GM18907 (cell line): ENCODE data around the gene WWOX.

ENCODE experiments used
- ATAC-seq: cut with Tn5 transposase; IDR thresholded peaks from one replicate; pipeline ENCODE4 v1.9.1; 2021; ENCODE audit warnings: mild to moderate bottlenecking, moderate library complexity; ENCODE audit not compliant: unreplicated experiment

The WWOX gene

DNA sequence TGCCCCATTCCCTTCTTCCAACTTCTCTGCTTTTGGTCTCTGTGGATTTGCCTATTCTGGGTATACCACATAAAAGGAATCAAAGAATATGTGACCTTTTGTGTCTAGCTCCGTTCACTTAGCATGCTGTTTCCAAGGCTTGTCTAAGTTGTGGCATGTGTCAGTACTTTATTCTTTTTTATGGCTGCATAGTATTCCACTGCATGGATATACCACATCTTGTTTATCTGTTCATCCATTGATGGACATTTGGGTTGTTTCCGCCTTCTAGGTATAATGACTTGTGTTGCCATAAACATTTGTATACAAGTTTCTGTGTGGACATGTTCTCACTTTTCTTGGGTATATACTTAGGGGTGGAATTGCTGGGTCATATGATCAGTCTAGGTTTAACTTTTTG is 1068.4 kb downstream of the WWOX start:
- ATAC-seq = no peak

DNA sequence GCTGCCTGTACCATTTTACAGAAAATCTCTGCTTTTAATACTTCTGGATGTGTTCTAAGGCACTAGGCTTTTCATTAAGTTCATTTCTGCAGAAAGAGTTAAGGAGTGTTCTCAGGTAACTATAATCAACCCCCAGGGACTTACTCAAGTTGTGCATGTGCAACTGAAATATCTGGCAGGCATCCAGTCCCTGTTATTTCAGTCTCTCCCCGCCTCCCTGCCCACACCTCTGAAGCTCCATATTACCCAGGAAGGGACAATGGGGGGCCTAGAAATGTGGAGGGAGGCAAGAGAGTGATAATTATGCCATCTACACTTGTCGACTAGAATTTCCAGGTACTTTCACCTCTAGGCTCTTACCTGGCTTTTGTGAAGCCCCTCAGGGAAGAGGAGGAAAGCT is 1068.9 kb downstream of the WWOX start:
- ATAC-seq = no peak

DNA sequence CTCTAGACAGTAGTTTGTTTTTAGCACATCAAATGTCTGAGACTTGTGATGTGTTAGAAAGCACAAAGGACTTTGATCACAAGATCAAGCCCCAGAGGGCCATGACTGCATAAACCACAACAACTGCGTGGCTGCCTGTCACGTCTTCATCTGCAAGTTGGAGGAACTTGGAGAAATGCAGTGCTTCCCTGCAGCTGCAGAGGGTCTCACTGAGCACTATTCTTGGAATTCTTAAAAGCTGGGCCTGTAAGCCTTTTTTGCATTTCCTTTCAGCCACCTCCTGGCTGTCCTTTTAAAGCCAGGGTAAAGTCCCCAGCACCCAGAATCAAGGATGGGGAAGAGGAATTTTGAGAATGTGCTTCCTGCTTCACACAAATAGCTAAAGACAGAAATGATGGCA is 1069.8 kb downstream of the WWOX start:
- ATAC-seq = no peak

DNA sequence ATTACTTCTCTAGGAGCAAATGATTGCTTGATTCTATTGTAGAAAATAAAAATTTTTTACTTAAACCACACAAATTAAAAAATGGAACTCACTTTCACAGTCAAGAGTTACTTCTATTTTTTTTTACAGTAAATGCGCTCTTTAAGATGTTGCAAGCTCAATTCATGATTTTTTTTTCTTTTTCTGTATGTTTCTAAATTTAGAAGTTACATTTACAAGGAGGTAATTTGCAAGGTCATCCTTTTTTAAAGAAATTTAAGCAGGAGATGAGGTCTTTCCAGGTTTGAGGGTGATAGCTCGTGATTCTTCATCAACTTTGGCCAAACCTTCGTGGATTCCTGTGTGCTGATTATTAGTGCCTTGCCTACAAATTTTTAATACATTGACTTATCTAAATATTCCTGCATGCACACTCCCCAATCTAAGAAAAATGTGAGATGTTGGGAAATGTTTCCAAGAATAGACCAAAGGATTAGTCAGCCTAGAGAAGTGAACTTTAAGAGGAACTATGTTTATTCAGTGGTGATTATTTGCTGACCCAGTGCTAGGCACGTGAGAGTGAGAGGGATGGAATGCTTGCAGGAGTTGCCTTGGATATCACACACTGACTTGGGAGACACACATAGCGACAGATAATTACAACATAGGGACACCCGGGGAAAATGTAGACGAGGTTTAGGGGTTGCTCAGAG is 1071.2 kb downstream of the WWOX start:
- ATAC-seq = no peak

DNA sequence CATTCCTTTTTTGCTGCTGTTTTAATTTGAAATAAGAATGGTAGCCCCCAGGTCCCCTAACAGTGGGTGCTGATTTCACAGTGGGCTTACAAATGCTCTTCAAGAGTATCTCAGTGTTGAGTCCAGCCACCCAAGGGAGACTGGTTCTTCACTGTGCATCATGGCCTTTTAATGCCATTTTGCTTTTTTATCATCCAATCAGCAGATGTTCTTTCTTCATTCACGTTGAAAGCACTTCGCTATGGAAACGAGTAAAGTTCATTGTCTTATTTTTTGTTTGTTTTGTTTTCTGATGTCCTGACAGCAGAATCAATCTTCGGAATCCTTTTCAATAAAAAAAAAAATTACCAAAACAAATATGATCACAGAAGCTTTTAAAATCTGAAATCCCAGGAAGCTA is 1072.0 kb downstream of the WWOX start:
- no peak for ATAC-seq

DNA sequence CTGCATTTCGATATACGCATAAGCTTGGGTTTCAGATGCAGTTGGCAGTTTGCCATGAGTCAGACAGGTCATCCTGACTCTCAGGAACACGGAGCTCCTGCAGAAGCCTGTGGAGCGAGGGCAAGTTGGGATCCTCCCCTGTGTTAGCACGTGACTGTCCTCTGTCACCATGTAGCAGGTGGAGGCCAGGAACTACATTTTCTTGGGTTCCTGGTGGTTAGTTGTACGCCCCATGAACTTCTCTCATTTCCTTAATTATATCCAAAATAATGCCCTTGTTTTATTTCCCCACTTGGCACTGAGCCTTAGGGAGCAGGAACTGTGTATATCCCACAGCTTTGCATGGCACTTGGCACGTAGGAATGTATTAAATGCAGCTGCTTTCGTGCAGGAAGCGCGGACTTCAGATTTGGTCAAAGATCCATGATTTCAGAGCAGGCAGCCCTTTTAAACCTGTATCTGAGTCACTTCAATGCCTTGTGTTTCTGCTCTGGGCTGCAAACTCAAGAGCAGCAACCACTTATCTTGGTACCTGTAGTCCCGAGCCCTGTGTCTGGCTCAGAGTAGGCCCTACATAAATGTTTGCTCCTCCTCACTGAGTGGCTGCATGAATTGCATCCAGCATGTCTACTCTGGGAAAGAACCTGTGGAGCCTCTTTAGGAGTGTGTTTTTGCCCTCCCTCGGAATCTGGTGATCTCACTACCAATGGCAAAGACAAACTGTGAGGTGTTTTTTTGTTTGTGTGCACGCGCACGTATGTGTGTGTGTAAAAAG is 1072.7 kb downstream of the WWOX start:
- no peak for ATAC-seq

DNA sequence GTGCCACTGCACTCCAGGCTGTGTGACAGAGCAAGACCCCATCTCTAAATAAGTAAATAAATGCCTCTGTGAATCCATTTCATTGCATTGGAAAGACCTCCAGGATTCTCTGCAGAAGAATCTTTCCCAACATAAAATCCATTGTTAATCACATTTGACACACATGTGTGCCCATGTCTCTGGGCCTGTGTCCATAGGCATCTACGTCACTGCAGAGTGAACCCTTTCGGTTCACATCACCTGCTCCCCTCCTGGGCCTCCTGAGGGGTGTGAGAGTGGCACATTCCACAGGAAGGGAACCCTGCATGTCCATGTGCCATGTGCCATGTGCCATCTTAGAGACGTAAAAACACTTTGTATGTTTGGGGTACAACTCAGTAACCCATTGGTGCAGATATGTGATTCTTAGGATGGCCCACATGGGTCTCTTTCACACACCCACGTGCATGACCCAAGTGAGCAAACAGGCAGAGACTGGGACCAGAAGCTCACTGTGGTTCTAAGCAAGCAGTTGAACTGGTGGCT is 1073.6 kb downstream of the WWOX start:
- ATAC-seq = no peak

DNA sequence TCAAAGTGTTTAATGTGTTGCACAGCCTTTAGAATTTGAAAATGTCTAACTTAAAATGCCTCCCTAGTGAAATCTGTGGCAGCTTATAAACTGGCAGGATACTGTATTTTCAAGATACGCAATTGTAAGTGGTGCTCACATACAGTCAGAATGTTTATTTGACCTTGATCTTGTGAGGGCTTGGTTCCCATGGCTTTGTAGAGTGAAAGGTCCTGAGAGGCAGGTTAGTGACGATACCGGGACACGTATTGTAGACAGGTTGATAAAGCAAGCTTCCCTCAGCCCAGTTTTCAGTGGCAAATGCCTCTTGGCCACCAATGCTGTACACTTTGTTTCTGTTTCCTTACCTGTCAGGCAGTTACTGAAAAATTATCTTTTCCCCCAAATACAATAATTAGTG is 1074.5 kb downstream of the WWOX start:
- no peak for ATAC-seq

DNA sequence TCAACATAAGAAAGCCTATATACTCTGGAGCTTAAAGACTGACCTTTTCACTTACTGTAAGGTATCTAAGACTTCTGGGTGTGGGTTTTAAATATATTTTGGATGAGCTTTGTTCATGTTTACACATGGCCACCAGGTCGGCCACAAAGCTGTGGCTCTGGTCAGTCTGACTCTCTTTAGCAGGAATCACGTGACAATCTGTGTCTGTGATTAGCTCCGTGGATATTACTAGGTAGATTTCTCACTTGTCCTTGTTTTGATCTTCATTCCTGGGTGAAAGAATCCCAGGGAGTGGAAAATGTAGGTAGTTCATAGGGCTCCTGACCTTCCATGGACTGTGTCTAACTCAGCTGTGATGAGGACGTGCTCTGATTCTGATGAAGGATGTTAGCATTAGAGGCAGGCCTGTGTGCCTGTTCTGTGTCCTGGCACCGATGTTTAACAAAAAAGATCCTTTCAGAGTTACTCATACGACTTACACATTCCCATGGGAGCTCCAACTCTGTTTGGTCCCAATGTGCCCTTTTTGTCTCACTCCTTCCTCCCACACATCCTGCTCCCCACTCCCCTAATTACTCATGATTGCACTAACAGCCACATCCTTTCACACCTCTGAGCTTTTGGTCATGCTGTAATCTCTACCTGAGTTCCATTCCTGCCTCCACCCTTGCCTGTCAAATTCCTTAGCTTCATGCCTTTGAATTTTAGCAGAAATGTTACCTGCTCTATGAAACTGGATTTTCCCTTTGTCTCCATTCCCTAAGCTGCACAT is 1076.0 kb downstream of the WWOX start:
- no peak for ATAC-seq

DNA sequence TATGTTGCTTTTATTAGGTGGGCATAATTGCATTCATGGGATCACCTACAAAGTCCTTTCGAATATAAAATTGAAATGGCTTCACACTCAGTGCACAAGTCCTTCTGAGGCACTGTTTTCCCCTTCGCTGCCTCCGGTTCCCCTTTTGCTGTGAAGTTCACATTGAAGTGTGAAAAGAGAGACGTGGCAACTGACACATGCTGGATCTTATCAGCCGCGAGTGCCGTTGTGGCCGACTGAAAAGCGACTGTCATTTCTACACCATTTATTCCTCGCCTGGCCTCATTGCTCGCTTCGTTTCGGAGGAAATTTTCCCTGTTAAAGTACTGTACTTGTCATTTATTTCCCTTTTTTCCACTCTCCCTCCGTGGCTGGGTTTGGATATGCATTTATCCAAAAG is 1077.6 kb downstream of the WWOX start:
- no peak for ATAC-seq

DNA sequence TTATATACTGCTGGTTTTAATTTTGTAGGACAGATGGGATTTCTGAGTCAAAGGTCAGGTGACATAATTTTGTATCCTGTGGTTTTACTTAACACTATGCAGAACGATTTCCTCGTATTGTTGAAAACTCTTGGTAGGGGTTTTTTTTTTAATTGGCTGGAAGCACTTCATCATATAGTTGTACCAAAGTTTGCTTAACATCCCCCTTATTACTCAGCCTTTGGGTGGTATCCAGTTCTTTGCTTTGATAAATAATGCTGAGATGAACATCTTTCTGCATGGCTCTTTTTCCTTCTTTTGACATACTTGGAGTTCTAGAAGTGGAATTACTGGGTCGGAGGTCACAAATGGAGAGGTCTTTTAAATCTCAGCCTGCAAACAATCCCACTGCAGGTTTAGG is 1082.0 kb downstream of the WWOX start:
- no peak for ATAC-seq

DNA sequence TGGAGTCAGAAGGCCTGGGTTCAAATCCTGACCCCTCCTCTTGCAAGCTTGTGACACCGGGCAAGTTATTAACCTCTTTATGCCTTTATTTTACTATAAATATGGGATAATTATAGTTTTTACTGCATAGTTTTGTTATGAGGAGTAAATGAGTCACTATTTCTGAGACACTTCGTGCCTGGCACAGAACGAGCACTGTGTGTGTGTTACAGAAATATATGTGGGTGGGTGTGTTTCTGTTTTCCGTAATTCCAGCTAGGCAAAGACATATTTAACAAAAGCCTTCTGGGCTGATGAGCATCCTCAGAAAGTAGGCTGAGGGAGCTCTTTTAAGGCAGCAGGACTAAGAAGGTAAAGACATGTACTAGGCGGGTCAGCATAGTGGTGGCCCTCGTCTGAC is 1083.2 kb downstream of the WWOX start:
- no peak for ATAC-seq

DNA sequence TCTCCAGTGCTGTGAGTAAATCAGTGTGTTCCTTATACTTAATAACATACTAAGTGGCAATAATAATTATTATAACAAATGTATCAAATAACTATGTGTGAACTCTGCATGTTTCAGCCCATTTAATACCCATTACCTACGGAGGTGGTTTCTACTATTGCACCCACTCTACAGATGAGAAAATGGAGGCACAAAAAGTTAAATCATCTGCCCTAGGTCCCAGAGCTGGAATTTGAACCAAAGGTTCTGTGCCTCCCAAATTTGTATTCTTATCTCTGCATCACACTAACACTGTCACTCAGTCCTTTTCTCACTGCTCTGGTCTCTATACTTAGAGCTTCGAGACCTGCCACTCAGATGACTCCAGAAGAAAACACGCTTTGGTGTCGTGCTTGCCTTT is 1084.1 kb downstream of the WWOX start:
- ATAC-seq = no peak

DNA sequence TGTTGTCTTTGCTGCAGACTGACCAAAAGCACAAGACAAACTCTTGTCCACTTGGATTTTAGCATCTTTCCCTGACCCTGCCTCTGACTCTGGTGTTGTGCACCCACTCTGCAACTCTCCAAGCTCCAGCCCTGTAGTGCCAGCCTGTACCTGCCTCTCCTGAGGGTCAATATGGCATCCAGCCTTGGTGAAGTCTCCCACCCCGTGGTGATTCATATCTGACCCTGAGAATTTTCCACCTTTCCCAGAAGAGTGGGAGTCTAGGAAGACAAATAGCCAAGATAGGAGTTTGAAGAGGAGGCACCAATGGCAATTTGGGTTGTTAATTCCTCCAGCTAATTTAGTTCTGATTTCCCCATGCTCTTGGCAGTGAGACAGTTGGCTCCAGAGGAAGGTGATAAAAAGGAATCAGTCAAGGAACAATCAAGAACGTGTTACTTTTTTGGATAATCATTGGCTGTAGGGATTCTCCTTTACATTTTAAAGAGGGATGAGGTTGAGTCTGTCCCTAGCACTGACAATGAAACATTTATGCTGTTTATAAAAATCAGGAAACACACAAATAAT is 1085.1 kb downstream of the WWOX start:
- no peak for ATAC-seq

DNA sequence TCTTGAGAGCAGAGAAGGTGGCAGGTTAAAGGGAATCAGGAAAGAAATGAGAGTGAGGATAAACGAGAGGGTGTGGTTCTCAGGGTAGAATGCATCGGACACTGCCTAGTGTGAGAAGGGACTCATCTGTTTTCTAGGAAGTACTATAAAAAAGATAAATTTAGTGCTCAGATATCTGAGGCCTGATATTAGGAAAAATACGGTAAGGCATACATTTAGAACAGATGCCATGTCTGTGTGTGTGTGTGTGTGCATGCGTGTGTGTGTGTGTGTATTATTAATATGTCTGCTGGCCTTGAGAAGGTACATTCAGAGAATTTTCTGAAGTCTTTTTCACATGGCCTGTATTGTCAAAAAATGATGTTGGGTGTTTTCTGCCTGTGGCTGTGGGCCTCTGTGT is 1086.3 kb downstream of the WWOX start:
- ATAC-seq = no peak

DNA sequence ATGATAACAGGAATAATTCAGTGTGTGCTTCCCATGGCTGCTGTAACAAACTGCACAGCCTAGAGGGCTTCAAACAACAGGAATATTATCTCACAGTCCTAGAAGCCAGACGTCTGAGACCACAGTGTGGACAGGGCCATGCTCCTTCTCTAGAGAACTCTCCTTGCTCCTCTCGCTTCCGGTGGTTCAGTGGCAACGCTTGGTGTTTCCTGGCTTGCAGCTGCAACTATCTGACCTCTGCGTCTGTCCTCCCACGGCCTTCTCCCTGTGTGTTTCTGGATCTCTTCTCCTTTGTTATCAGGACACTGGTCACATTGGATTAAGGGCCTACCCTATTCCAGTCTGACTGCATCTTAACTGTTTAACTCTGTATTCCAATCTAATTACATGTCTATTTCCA is 1086.7 kb downstream of the WWOX start:
- no peak for ATAC-seq

DNA sequence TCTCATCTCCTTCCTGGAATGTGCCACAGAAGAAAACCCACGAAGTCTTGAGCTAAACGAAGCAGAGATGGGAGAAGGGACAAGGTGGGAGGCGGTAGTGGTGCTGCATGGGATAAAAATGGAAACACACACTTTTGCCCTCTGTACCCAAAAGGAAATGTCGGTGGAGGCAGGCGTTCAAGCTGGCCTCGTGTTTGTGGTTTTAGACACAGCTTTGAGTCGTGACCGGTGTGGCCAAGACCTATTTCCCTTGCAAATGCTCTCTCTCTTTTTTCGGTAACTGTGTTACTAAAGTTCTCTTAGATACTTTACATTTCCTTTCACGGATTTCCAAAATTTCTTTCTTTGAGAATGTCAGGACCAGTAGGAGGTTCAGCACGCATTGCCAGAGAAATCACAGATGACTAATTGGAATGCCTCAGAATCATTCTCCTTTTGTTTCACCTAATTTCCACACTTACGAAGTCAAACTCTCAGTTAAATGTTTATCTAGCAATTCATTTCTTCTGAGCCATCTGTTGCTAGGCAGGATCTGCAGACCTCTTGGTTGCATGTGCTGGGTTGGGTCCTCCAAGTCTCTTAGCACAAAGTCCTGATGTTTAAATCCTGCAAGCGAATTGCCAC is 1088.8 kb downstream of the WWOX start:
- no peak for ATAC-seq

DNA sequence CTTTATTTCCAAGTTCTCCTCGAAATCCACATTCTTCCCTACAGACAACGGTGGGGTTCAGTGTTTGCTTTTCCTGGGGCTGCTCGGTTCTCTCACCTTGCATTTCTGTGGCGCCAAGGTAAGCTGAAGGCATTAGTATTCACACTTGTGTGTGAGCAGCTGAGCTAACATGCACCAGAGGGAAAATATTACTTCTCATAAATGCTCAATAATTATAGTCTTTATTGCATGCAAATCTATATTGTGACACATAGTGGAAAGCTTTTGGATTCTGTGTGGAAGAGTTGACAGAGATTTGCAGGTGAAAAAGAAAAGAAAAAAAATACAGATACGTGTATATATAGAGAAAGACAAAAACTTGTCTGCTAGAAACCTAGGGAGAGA is 1089.3 kb downstream of the WWOX start:
- no peak for ATAC-seq

DNA sequence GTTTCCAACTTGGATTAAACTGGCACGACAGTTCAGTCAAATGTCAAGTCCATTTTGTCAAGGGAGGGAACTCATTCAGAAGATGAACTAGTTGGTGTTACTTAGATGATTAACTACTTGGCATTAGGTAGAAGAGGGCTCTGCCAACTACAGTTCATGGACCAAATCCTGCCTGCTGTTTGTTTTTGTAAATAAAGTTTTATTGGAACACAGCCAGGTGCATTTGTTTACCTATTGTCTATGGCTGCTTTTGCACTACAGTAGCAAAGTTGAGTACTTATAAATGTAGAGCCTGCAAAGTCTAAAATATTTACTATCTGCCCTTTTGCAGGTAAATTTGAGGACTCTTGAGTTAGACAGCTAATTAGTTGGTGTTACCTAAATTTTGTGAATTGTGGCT is 1091.1 kb downstream of the WWOX start:
- ATAC-seq = no peak

DNA sequence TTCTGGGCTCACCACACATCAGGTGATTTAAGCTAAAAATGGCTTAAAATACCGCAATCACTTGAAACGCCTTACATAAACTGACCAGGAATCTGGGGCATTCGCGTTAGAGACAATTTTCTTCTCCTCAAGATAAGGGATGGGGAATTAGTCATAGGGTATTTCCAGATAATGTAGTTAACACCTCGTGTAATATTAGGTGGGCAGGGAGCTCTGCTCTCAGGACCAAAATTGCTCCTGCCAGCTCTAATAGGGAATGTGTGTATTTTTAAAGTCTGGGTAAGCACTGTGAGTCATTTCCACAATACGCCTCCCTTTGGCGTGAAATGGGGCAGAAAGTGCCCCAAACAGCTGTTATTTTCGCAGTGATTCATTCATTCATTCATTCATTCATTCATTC is 1092.5 kb downstream of the WWOX start:
- ATAC-seq = no peak

DNA sequence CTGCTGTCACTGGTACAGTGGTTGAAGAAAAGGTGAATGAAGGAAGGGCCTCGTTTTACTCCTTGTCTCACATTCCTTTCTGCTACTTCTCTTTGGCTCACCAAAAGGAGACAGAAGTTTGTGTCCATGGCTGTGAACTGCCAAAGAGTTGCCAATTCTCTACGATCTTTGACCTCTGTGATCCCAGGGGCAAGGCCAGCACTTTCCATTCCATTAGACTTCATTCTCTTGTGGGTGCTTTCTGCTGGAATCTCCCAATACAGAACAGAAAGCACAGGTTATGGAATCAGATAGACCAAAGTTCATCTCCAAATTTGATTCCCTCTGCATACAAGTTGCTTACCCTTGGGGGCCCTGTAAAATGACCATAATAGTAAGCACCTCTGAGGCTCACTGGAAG is 1093.5 kb downstream of the WWOX start:
- no peak for ATAC-seq
